HuH-7 (cell line): ENCODE data around the gene ATG4B.

Source experiments
- DNase-seq: peaks from one replicate; pipeline ENCODE4 v3.0.0; 2011; ENCODE audit warnings: low spot score

ATG4B gene

DNA sequence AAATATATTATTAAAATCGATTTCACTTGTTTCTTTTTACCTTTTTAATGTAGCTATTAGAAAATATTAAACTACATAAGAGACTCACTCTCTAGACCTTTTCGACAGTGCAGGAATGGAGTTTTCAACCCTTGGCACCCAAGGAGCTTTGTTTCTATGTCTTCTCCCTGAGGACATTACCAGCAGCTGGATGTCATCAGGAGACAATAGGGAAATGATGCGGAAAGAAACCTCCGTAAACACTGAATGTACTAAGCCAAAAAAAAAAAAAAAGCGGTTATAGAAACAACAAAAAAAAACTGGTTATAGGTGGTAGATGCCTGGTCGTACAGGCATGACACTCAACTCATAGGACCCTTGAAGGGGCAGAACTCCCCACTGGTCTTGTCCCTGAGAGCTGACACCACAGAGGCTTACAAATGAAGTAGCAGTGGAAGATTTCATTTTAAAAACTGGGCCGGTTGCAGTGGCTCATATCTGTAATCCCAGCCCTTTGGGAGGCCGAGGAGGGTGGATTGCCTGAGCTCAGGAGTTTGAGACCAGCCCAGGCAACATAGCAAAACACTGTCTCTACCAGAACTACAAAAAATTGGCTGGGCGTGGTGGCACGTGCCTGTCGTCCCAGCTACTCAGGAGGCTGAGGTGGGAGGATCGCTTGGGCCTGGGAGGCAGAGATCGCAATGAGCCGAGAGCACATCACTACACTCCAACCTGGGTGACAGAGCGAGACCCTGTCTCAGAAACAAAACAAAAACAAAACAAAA is 24.3 kb upstream of the ATG4B start:
- no peak for DNase-seq

GRCh38 chr2:241615041-241615440 is 22.5 kb upstream of the ATG4B start:
- no peak for DNase-seq

DNA sequence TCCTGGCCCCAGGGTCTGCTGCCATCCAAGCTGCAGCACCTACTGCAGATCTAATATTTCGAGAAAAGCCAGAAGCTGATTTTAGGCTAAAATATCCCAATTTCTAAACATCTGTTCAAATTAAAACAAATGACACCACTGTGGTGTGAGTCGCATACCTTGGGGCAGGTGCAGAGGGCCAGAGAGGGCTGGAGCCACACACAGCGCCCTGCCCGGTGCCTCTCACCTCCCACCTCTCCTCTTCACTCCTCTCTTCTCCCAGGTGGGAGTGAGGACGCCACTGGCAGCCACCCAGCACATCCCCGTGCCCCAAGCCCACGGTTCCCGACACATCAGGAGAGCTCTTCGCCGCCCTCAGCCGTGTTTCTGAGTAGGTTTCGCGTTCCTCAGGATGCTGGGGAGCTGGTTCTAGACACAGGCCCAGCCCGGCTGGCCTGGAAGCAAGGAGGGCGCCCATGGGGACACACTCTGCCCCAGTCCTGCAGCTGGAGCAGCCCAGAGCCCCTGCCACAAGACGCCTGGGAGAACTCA is 21.9 kb upstream of the ATG4B start:
- no peak for DNase-seq

DNA sequence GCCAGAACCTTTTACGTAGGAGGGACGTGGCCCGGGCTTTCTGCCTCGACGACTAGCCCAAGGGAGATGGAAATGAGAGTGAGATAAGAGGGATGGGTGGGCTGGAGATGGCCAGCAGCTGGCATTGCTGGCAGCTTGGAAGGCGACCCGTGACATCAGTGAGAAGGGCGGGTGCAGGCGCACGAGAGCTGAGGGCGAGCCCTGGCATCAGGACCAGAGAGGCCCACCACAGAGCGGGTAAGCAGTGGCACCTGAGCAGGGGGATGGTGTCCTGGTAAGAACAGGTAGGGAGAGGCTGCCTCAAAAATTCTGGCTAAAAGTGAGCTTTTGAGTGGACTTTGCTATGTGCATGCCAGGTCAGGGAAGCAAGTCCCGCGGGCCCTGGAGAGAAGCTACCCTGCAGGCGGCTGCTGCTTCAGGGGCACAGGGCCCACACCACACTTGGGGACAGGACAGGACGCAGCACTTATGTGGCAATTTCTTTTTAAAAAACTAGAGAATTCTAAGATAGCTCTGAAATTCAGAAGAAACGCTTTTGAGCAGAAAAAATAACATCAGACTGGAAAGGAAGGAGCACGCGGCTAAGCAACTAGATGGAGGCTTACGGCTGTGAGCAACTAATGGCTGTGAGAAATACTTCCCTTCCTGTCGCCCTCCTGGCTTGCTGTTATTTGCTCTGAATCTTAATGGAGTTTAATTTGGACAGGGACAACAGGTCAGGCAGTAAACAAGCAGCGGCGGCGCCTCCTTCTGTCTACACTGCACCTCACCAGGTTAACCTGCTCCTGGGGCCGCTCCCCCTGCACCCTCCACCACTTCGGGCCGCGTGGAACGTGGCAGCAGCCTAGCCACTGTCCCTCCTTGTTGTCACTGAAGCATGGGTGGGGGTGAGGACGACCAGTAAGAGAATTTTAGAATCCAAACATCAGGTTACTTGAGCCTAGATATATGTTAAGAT is 21.0 kb upstream of the ATG4B start:
- DNase-seq: no peak

GRCh38 chr2:241617431-241618154 is 19.9 kb upstream of the ATG4B start:
- DNase-seq: no peak

- no peak for DNase-seq
Measured at GRCh38 chr2:241618296-241618805, 19.1 kb upstream of the ATG4B start.

GRCh38 chr2:241618829-241619228 is 18.7 kb upstream of the ATG4B start:
- DNase-seq: no peak

- no peak for DNase-seq
Measured at GRCh38 chr2:241619597-241620418, 17.7 kb upstream of the ATG4B start.

- DNase-seq: no peak
Measured at GRCh38 chr2:241620419-241620769, 17.1 kb upstream of the ATG4B start.

GRCh38 chr2:241627675-241628074 is 9.8 kb upstream of the ATG4B start:
- DNase-seq: no peak

DNA sequence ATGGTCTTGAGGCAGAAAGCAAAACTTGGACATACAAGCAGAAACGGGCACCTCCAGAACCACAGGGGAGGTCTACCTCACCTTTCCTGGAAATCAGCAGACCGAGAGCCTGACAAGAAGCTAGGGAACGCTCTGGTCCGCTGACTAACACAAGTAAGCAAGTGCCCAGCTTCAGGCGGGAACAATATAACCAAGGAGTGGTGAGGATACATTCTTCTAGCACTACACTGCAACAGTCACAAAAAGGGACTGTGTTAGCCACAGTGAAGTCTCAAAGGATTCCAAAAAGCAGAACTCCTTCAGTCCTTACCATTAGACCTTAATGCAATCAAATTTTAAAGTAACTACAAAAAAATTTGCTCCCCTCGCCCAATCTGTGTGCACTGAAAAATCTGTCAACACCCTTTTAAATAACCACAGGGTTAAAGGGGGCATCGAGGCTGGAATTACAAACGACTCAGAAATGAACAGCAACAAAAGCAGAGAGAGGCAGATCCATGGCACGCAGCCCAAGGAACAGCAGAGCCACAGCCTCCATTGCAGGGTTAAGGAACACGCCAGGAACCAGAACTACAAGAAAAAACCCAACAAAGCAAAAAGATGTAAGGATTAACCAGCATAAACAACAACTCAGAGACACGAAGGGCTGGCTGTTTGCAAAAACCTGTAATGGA is 7.6 kb upstream of the ATG4B start:
- no peak for DNase-seq

GRCh38 chr2:241632478-241633325 is 4.8 kb upstream of the ATG4B start:
- DNase-seq: no peak

DNA sequence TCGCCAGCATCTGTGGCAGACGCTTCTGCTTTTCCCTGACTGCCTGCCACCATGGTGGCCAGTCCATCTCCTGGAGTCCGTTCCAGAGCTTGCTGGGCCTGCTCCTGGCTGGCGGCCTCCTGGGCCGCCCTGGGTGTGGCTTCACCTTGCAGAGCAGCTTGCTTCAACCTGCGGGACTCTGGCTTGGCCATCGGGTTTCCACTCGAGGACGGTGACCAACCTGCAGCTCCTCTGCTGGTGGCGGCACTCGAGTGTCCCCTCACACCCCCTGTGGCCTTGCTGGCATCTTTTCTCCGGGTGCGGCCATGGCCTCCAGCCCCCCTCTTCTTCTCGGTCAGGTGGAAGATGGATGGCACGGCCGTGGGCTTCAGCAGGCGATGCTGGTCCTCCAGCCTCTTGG is 3.9 kb upstream of the ATG4B start:
- no peak for DNase-seq

DNA sequence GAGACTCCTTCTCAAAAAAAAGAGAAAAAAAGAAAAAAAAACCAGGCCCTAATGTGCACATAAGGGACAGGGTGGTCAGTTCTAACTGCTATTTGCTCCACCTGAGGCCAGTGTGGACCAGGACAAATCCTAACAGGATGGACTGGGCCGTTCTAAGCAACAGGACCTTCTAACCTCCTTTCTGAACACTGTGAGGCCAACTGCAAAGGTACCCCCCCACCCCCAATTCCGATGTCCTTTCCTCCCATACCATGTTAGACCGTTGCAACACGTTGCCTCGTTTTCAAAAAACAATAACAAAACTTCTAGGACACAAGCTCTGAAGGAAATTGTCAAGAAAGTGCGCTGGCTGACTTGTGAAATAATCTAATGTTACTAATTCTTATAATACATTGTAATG is 1.7 kb upstream of the ATG4B start:
- no peak for DNase-seq

GRCh38 chr2:241636182-241637017 is 1.1 kb upstream of the ATG4B start:
- peak; percentile 67 for DNase-seq

- DNase-seq: no peak
Measured at GRCh38 chr2:241637795-241638660, 535 bp downstream of the ATG4B start.

GRCh38 chr2:241638940-241639339 is 1.4 kb downstream of the ATG4B start:
- no peak for DNase-seq

DNA sequence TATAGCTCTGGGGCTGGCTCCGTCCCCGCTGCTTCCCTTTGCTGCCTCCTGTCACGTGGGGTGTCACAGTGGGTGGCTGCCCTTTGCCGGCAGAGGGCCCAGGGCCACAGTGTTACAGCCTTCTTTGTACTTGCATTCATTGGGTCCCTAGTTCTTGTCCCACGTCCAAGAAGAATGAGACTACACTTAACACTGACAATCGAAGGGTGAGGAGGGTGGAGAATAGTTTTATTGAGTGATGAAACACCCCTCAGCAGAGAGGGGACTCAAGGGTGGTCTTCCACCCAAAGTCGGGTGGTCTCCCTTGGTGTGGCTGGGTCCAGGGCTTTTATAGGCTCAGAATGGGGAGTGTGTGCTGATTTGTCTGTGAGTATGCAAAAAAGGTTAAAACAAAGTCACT is 1.9 kb downstream of the ATG4B start:
- no peak for DNase-seq
